ENCODE data around the gene ROPN1L.

DNA sequence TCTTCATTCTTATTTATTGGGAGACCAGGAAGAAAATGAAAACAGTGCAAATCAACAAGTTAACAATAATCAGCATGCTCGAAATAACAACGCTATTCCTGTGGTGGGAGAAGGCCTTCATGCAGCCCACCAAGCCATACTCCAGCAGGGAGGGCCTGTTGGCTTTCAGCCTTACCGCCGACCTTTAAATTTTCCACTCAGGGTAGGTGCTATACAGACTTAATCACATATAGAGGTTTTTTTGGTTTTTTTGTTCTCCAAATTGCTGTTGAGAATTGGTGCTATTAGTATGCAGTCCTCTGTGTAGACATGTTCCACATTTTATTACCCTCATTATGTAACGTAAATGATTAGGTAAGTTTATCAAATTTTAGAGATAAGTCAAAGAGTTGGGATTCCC lies 30.3 kb upstream of the ROPN1L start:
- TF ChIP-seq, protein P1, sequence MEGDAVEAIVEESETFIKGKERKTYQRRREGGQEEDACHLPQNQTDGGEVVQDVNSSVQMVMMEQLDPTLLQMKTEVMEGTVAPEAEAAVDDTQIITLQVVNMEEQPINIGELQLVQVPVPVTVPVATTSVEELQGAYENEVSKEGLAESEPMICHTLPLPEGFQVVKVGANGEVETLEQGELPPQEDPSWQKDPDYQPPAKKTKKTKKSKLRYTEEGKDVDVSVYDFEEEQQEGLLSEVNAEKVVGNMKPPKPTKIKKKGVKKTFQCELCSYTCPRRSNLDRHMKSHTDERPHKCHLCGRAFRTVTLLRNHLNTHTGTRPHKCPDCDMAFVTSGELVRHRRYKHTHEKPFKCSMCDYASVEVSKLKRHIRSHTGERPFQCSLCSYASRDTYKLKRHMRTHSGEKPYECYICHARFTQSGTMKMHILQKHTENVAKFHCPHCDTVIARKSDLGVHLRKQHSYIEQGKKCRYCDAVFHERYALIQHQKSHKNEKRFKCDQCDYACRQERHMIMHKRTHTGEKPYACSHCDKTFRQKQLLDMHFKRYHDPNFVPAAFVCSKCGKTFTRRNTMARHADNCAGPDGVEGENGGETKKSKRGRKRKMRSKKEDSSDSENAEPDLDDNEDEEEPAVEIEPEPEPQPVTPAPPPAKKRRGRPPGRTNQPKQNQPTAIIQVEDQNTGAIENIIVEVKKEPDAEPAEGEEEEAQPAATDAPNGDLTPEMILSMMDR (IDR thresholded peaks at IDR 0.05) = no peak
- no peak for TF ChIP-seq POLR2A (IDR thresholded peaks at IDR 0.05)
